Body of pancreas (tissue), 4 donors: ENCODE data around the gene FOXD3.
"Not testable (repeated sequence)": the region's sequence is repeated elsewhere in the genome, so short reads cannot be mapped to it uniquely, and the experiment has no call there.

Source experiments
- CTCF ChIP-seq, 7 experiments: fragments of 450-650 bp in 4 of 7; fragments of 200-600 bp in 3 of 7; sonication (generic) in 3 of 7; IDR thresholded peaks; one replicate each; pipeline ENCODE4 v1.5.1; 2016 to 2019; ENCODE audit warnings: antibody characterized with exemption in 7 of 7
- POLR2A ChIP-seq, 3 donors: fragments of 450-650 bp; IDR thresholded peaks; one replicate each; pipeline ENCODE4 v1.6.1; 2016; ENCODE audit warnings: antibody characterized with exemption in 3 of 3, mild to moderate bottlenecking in 2 of 3

- not testable (repeated sequence) for TF ChIP-seq CTCF, POLR2A (IDR thresholded peaks at IDR 0.05)
Observed at GRCh38 chr1:63356234-63356633, 33.9 kb downstream of the FOXD3 start.
